Astrocyte of the spinal cord (primary cell): ENCODE data around the gene TMEM54.

Experiments used
- DNase-seq: peaks from one replicate; pipeline ENCODE4 v3.0.0; 2011; ENCODE audit warnings: low read depth, low spot score
- H3K4me3 ChIP-seq: 2 replicates; pipeline ENCODE4 v1.5.1; 2011; ENCODE audit warnings: low read depth, mild to moderate bottlenecking, low read length, moderate library complexity
- in situ Hi-C: cut with HindIII; loops from 2 replicates; pipeline ENCODE4 v1.10.0; 2017; ENCODE audit warnings: low sequenced_read_pairs
- TF ChIP-seq, protein P1 (sequence below): IDR thresholded peaks from 2 replicates; pipeline ENCODE4 v1.5.1; 2012; ENCODE audit warnings: low read depth, mild to moderate bottlenecking, low read length, inconsistent platforms

The TMEM54 gene

DNA sequence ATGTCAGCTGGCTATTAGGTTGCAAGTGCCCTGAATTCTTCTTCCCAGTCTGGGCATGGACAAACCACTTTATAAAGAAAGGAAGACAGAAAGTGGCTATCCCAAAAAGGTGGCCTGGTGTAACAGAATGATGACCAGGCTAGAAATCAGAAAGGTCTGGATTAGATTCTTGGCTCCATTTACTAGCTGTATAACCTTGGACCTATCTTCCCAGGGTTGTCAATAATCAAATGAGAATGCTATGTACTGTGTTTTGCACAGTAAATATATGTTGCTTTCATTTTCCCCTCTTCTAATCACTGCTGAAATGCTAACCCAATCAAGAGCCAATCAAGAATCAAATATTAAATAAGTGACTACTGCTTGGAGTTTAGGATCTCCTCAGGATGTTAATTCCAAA is 43.0 kb upstream of the TMEM54 start:
- TF ChIP-seq, protein P1, sequence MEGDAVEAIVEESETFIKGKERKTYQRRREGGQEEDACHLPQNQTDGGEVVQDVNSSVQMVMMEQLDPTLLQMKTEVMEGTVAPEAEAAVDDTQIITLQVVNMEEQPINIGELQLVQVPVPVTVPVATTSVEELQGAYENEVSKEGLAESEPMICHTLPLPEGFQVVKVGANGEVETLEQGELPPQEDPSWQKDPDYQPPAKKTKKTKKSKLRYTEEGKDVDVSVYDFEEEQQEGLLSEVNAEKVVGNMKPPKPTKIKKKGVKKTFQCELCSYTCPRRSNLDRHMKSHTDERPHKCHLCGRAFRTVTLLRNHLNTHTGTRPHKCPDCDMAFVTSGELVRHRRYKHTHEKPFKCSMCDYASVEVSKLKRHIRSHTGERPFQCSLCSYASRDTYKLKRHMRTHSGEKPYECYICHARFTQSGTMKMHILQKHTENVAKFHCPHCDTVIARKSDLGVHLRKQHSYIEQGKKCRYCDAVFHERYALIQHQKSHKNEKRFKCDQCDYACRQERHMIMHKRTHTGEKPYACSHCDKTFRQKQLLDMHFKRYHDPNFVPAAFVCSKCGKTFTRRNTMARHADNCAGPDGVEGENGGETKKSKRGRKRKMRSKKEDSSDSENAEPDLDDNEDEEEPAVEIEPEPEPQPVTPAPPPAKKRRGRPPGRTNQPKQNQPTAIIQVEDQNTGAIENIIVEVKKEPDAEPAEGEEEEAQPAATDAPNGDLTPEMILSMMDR: no peak

DNA sequence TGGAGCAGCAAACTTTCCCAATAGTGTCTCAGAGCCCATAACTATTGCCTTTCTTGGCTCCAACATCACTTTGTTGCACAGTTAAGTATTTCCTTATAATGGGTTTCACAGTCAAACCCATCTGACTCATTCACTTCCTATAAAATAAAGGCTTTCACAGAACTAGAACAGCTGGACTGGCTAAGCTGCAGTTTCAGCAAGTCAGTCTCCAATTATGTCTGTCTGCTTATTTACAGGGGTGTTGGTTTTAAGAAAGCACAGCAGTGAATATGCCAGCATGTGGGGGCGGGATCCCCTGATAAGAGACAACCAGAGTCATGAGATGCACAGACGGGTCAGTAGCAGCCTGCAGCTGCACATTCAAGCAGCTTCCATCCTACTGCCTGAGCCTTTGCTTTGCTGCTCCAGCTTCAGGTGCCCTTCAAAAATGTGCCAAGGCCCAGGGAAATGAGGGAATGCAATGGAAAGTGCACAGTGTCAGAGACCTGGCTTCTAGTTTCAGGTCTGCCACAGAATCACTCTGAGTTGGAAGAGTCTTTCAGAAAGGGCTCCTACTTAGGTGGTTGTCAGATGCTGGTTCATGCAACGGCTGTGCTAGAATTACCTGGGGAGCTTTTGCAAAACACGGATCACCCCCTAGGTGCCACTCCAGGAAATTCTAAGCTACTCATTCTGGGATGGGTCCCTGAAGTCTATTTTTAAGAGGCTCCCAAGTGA is 38.6 kb upstream of the TMEM54 start:
- peak; percentile 86 for DNase-seq
- in situ Hi-C loops: no loop called here
- TF ChIP-seq, protein P1: no peak
- H3K4me3 ChIP-seq: no peak overlapping the region

More for the DNA sequence above, 43.0 kb upstream of the TMEM54 start:
- no peak for DNase-seq
- in situ Hi-C loops: no loop called here
- no peak overlapping the region for H3K4me3 ChIP-seq

DNA sequence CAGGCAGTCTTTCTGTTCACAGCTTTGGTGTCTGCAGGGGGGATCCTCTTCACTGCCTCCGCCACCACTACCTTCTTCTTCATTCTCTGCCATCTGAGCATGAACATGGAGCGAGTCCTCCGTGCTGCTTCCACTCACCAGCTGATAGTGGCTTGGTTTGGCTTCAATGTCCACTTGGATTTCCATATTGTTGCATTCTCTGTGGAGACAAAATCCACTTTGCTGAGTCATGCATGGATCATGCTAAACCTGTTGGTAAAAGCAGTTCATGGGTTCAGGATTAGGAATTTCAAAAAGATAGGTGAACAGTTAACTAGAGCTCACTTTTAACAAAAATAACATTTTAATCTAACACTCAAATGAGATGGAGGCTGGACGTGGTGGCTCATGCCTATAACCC is 35.9 kb upstream of the TMEM54 start:
- in situ Hi-C loops: no loop called here
- H3K4me3 ChIP-seq: no peak overlapping the region
- no peak for DNase-seq
- TF ChIP-seq, protein P1: no peak

DNA sequence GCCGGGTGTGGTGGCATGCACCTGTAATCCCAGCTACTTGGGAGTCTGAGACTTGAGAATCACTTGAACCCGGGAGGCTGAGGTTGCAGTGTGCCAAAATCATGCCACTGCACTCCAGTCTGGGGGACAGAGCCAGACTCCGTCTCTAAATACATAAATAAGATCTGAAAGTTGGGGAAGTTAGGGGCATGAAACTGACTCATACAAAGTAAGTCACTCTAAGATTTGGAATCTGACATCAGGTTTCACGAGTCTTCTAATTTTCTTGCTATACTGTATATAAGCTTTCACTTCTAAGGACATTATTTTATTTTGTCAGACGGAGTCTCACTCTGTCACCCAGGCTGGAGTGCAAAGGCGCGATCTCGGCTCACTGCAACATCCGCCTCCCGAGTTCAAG is 33.3 kb upstream of the TMEM54 start:
- in situ Hi-C loops: no loop called here
- H3K4me3 ChIP-seq: no peak overlapping the region
- TF ChIP-seq, protein P1: no peak
- no peak for DNase-seq

DNA sequence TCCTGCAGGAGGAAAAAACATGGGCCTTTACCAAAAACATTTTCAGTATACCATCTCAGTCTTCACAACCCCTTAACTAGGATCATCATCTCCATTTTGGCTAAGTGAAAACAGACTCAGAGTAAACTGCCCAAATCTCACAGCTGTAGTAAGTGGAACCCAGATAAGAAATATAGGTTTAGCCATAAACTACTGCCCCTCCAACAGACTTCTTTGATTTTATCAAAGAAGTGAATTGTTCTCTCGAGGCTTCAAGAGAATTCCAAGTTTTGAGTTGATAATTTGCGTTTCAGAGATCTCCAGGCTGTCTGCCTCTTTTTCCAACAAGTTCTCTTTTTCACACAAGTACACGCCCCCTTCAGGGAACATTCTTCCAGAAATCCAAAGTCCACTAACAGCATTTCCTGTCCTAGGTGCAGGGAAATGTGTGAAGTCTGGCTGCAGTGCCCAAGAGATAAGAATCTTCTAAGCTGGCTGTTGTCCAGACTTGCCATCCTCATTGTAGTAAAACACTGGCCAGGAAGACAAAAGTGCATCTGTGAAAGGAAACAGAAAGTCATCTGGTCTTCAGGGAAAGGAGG is 32.6 kb upstream of the TMEM54 start:
- DNase-seq: peak; percentile 31
- in situ Hi-C loops: no loop called here
- TF ChIP-seq, protein P1: no peak
- no peak overlapping the region for H3K4me3 ChIP-seq

DNA sequence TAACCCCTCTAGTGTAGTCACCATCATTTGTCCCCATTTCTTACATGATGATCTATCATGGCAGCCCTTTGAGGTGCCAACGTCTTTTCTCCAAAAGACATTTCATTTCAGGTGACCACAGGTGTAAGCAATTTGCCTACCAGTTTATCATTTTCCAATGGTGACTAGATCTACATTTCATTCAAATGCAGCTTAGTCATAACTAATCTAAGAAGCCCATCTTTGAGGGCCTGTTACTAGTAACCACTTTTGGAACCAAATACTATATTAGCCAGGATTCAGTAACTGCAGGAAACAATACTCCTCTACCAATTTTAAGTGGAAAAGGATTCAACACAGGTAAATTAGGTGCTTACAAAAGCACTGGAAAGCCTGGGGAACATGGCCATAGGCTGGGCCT is 30.6 kb upstream of the TMEM54 start:
- in situ Hi-C loops: no loop called here
- DNase-seq: no peak
- no peak overlapping the region for H3K4me3 ChIP-seq
- TF ChIP-seq, protein P1: no peak
